Ovary (tissue), 9 donors: ENCODE measurements around the gene MAPRE3. TPM values are rescaled to one million over a fixed set of nuclear protein-coding genes. Genes with fewer than 3 reads are reported as not detected.

Experiments
- DNase-seq, 5 donors: peaks; one replicate each; pipeline ENCODE4 v3.0.0-alpha.2; 2019 to 2020
- H3K27ac ChIP-seq, 2 donors: fragments of 200-600 bp; one replicate each; pipeline versions ENCODE4 v1.5.1 to v1.8.0; 2019 to 2022
- H3K27me3 ChIP-seq: fragments of 200-600 bp; one replicate; pipeline ENCODE4 v1.8.0; 2022
- H3K36me3 ChIP-seq: fragments of 200-600 bp; sonication (generic); one replicate; pipeline ENCODE4 v1.5.1; 2019
- H3K4me1 ChIP-seq: one replicate; pipeline ENCODE4 v1.8.1; 2013; ENCODE audit warnings: mild to moderate bottlenecking, moderate library complexity; ENCODE audit not compliant: insufficient read depth
- H3K4me3 ChIP-seq: fragments of 200-600 bp; sonication (generic); one replicate; pipeline ENCODE4 v1.5.1; 2017
- H3K9me3 ChIP-seq, 2 donors: fragments of 200-600 bp in 1 of 2; sonication (generic) in 1 of 2; one replicate each; pipeline versions ENCODE4 v1.5.1 to v1.8.1; 2013 to 2019; ENCODE audit warnings: mild to moderate bottlenecking in 1 of 2, moderate library complexity in 1 of 2
- EP300 ChIP-seq: sonication (generic); formaldehyde crosslinking; IDR thresholded peaks from one replicate; pipeline ENCODE4 v1.6.1; 2017; ENCODE audit warnings: antibody characterized with exemption
- POLR2A ChIP-seq: fragments of 450-650 bp; IDR thresholded peaks from one replicate; pipeline ENCODE4 v1.6.1; 2017; ENCODE audit warnings: antibody characterized with exemption, mild to moderate bottlenecking, moderate library complexity
- WGBS, 3 donors: extraction: QIAGEN DNeasy Blood & Tissue Kit in 1 of 3; methylation state at CpG; one replicate each; pipeline versions ENCODE4 v1.1.5 to v1.1.7; 2013 to 2017; 5-methylcytosine and 5-hydroxymethylcytosine counted together
- intact Hi-C, 4 donors: fragments of 100-400 bp; cut with DNase I; formaldehyde crosslinking; loops; one replicate each; pipeline versions ENCODE4 v1.11.0 to v1.15.1; 2022 to 2023
- polyA plus RNA-seq, 2 donors: library from polyadenylated mRNA; stranded (reverse); fragments of 200-250 nt in 1 of 2; fragments of 350-450 nt in 1 of 2; fragmentation: Illumina TruSeq in 1 of 2; extraction: RNeasy Lipid Tissue Mini Kit (QIAGEN cat#74804) in 1 of 2; gene quantifications; one replicate each; pipeline ENCODE4 v1.2.3, GENCODE V29; 2013 to 2014
- total RNA-seq, 7 donors: library from RNA; depleted of rRNA in 2 of 7; stranded (reverse); fragments of >200 nt in 2 of 7; fragmentation: NEBNext Ultra II Directional in 3 of 7; extraction: Animal tissue kit (Norgen Biotek cat#: 25700) in 3 of 7; gene quantifications; one replicate each; pipeline versions ENCODE4 v1.1.0 to v1.2.4, GENCODE V29; 2016 to 2023
- TF ChIP-seq, protein P1 (sequence below), 3 donors: fragments of 450-650 bp in 2 of 3; fragments of 200-600 bp in 1 of 3; IDR thresholded peaks; one replicate each; pipeline versions ENCODE4 v1.5.1 to v1.8.0; 2016 to 2022; ENCODE audit warnings: antibody characterized with exemption in 3 of 3, mild to moderate bottlenecking in 1 of 3
- donor health status: DM: no; HTN: no; CAD: no; lungs with moderate emphysema.
- donor health status: DM: no; HTN: no; CAD: no.
- donor health status: Bipolar disorder and iron deficiency.
- donor health status: DM: yes; HTN: yes; CAD: no.
- donor health status: DM: no; HTN: no; CAD: no.
- donor health status: DM: yes; HTN: yes; CAD: no.

MAPRE3 gene
- total and polyA plus RNA-seq, 9 donors: 23.8 to 51.8 (median 34.3) TPM

DNA sequence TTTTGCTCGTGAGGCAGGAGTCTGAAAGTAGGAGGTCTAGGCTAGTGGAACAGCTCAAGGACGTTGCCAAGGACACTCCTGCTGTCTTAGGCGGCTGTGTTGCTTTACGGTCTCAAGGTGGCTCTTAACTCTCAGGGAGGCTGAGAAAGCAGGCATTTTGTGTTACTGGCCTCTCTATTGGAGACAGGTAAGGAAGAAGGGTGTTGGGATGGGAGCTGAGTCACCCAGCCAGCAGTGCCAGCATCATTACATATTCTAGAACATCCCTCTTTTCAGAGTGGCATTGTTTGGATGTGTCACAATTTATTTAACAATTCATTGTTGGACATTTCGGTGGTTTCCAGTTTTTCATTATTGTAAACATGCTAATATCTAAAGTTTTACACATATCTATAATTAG lies 31.5 kb downstream of the MAPRE3 start:
- H3K9me3 ChIP-seq: no peaks in the 10 kb centered on the region
- DNase-seq: peak in 2 of 5 donors; percentile 48 to 57
- H3K27me3 ChIP-seq: no peaks in the 10 kb centered on the region
- H3K4me3 ChIP-seq: no peak overlapping the region
- H3K36me3 ChIP-seq: no peaks in the 10 kb centered on the region
- TF ChIP-seq POLR2A (no peak), EP300 (no peak)
- TF ChIP-seq, protein P1, sequence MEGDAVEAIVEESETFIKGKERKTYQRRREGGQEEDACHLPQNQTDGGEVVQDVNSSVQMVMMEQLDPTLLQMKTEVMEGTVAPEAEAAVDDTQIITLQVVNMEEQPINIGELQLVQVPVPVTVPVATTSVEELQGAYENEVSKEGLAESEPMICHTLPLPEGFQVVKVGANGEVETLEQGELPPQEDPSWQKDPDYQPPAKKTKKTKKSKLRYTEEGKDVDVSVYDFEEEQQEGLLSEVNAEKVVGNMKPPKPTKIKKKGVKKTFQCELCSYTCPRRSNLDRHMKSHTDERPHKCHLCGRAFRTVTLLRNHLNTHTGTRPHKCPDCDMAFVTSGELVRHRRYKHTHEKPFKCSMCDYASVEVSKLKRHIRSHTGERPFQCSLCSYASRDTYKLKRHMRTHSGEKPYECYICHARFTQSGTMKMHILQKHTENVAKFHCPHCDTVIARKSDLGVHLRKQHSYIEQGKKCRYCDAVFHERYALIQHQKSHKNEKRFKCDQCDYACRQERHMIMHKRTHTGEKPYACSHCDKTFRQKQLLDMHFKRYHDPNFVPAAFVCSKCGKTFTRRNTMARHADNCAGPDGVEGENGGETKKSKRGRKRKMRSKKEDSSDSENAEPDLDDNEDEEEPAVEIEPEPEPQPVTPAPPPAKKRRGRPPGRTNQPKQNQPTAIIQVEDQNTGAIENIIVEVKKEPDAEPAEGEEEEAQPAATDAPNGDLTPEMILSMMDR (IDR thresholded peaks at IDR 0.05): no peak
- H3K27ac ChIP-seq: no peak overlapping the region
- intact Hi-C loops: no loop called here
- 8 to 39% (median 18%) methylated on average over 5 of the region's 5 CpGs for WGBS, 3 donors
- H3K4me1 ChIP-seq: peaks cover 18% of the 10 kb centered on the region

DNA sequence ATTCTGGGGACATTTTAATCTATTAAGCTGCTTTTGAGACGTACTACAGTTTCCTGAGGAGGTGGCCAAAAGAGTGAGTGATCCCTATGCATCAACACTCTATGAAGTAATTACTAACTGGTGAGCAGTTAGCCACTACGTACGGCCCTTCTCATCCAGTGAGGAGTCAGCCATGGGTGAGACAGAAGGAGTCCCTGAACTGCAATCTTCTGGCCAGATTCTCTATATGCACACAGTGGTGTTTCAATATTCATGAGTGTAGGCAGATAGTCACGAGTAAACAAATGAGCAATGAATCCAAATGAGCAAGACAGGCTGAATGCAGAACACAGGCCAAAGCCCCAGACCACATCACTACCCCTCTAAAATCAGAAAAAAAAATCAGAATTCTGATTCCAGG lies 32.6 kb downstream of the MAPRE3 start:
- Histone ChIP-seq H3K36me3 (no peaks in the 10 kb centered on the region), H3K27ac (peak overlapping the region in 1 of 2 donors; percentile 3), H3K4me3 (no peak overlapping the region), H3K9me3 (no peaks in the 10 kb centered on the region), H3K27me3 (no peaks in the 10 kb centered on the region), H3K4me1 (peaks cover 18% of the 10 kb centered on the region)
- WGBS, 3 donors: 88 to 91% (median 89%) methylated on average over 4 of the region's 4 CpGs
- no peak for DNase-seq
- TF ChIP-seq POLR2A: no peak
- TF ChIP-seq, protein P1 (IDR thresholded peaks at IDR 0.05): no peak
- no peak for TF ChIP-seq EP300
- intact Hi-C loops: no loop called here

DNA sequence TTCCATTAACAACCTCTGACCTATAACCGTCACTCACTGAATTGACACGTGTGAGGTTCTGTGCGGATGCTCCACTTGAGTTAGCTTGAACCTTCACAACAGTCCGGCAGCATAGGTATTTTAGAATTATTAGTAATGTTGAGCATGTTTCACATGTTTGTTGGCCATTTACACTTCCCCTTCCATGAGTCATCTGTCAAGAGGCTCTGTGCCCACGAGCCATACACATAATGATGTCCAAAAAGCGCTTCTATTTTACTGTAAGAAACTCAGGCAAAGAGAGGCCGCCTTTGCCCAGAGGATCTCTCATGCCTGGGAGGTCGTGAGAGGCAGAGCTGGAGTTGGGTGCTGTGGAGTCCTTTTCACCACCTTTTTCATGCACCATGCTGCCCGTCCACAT lies 33.4 kb downstream of the MAPRE3 start:
- H3K9me3 ChIP-seq: no peaks in the 10 kb centered on the region
- no peak for DNase-seq
- peaks cover 18% of the 10 kb centered on the region for H3K4me1 ChIP-seq
- intact Hi-C loops: no loop called here
- no peaks in the 10 kb centered on the region for H3K27me3 ChIP-seq
- peak overlapping the region in 1 of 2 donors; percentile 3 for H3K27ac ChIP-seq
- H3K4me3 ChIP-seq: no peak overlapping the region
- no peak for TF ChIP-seq POLR2A
- no peak for TF ChIP-seq EP300
- TF ChIP-seq, protein P1 (IDR thresholded peaks at IDR 0.05): no peak
- no peaks in the 10 kb centered on the region for H3K36me3 ChIP-seq
- 60 to 65% (median 61%) methylated on average over 9 of the region's 9 CpGs for WGBS, 3 donors

DNA sequence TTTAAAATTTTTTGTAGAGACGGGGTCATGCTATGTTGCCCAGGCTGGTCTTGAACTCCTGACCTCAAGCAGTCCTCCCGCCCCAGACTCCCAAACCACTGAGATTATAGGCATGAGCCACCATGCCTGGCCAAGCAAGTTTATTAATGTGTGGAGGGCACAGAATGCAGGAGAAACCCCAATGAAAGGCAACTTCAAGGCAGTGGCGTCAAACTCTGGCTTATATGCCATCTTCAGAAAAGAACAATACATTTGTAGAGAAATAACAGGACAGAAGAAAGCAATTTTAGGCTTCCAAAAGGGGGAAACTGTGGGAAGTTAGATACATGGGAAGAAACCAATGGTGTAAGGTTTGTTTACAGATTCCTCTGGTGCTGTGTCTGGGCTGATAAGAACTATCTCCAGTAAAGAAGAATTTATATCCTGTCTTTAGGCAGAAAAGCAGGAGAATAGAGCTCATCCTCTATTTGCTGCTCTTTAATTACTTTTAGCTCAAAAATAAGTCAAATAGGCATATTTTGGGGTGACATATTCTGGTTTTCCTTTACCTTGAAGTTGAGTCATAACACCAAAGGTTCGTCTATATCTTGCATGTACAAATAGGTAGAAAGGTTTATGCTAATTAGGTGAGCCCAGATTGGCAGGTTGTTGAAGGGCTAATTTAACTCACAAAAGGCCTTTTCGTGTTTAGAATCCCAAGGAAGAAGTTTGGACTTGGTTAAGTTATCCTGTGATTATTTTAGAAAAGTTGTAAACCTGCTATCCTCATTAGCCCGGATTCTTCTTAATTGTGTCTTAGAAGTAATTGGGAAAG lies 36.4 kb downstream of the MAPRE3 start:
- Histone ChIP-seq H3K27ac (peak overlapping the region; percentile 9 to 61), H3K27me3 (no peaks in the 10 kb centered on the region), H3K9me3 (no peaks in the 10 kb centered on the region), H3K4me3 (no peak overlapping the region), H3K36me3 (no peaks in the 10 kb centered on the region), H3K4me1 (peaks cover 16% of the 10 kb centered on the region)
- intact Hi-C loops: no loop called here
- WGBS, 3 donors: 30 to 48% (median 41%) methylated on average over 6 of the region's 6 CpGs
- no peak for TF ChIP-seq EP300
- TF ChIP-seq, protein P1 (IDR thresholded peaks at IDR 0.05): no peak
- TF ChIP-seq POLR2A: no peak
- no peak for DNase-seq
